Articular chondrocyte of knee joint (primary cell): ENCODE results near the gene LMAN1. TPM values are rescaled to one million over a fixed set of nuclear protein-coding genes. Genes with fewer than 3 reads are reported as not detected.

Experiments used
- total RNA-seq: library from RNA; depleted of rRNA; stranded (reverse); fragments of >200 nt; gene quantifications from 2 replicates; pipeline ENCODE4 v1.2.3, GENCODE V29; 2012

LMAN1 gene, protein sequence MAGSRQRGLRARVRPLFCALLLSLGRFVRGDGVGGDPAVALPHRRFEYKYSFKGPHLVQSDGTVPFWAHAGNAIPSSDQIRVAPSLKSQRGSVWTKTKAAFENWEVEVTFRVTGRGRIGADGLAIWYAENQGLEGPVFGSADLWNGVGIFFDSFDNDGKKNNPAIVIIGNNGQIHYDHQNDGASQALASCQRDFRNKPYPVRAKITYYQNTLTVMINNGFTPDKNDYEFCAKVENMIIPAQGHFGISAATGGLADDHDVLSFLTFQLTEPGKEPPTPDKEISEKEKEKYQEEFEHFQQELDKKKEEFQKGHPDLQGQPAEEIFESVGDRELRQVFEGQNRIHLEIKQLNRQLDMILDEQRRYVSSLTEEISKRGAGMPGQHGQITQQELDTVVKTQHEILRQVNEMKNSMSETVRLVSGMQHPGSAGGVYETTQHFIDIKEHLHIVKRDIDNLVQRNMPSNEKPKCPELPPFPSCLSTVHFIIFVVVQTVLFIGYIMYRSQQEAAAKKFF
- total RNA-seq: 300 and 355 TPM in 2 replicates

DNA sequence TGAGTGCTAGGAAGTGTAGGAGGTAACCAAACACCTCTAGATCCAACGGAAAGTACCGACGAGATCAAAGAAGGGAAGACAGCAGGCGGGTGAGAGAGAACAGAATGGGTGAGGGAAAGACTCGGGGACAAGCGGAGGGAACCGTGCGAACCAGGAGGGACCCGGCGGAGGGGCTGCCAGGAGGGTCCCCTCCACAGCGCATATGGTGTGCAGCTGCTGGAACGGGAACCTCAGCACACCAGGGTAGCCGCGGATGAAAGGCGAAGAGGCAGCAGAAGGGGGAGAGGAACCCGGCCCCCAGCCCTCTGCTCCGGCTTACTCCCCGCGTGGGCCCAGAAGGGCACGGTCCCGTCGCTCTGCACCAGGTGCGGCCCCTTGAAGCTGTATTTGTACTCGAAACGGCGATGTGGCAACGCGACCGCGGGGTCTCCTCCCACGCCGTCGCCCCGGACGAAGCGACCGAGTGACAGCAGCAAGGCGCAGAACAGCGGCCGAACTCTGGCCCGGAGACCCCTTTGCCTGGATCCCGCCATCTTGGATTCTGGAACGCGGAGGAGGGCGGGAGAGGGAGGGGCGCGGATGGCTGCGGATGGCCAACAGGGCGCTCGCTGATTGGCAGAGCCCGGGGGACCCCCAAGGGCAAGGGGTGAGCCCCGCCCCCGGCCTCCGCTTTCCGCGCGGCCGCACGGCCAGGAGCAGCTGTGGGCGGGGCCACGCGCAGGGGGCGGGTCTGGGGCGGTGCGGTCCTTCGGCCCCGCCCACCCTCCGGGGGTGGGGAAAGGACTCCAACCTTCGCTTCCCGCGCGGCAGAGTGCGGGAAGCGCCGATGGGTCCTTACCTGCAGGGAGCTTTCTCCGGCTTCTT is at the start of gene LMAN1:
LMAN1 (minus strand) TSS at position 554 of the 864 bp plus-strand sequence; CDS start at position 533, 21 bp downstream.

DNA sequence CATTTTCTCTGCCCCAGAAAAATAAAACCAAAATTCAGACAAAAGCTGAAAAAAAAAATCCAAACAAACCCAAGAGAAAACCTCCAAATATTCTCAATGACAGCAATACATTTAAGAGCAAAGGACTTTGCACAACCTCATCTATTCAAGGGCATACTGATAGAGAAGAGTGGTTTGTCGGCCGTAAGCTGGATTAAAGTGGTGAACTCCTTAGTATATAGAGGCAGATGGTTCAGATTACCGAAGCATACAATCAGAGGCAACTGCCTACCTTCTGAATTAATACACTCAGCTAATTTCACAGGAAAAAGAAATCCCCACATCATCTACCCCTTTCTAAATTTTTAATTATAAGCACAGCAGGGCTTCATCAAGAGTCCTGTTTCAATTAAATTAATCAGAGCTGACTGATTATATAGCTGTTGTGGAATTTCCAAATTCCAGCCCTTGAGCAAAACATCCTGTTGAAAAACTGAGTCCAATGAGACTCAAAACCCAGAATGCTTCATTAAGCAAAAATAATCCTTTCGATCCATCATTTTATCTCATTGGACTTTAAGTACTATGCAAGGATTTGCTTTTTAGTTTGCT is 40.5 kb downstream of the LMAN1 start, which contains the start of gene CPLX4:
CPLX4 (minus strand) TSS at position 190 of the 591 bp plus-strand sequence; CDS start at position 3, 187 bp downstream.

Other genes starting within 250 kb of the LMAN1 start
- gene SEC11C, start 219.4 kb downstream of the LMAN1 start, total RNA-seq: 17.2 and 17.4 TPM in 2 replicates
- not detected in 2 replicates for gene GRP, start 139.1 kb downstream of the LMAN1 start, total RNA-seq
- gene RAX, start 85.8 kb downstream of the LMAN1 start, total RNA-seq: not detected in 2 replicates
- not detected in 2 replicates for gene CPLX4, start 40.6 kb downstream of the LMAN1 start, total RNA-seq